H1 (cell line): ENCODE measurements around the gene TEKT5. TPM values are rescaled to one million over a fixed set of nuclear protein-coding genes. Genes with fewer than 3 reads are reported as not detected.

ENCODE experiments used
- EGR1 ChIP-seq: IDR thresholded peaks from 2 replicates; pipeline ENCODE4 v1.6.1; 2011; ENCODE audit warnings: low read depth, low read length, borderline replicate concordance
- EP300 ChIP-seq, 2 experiments: IDR thresholded peaks; 1 replicate in 1 of 2; 2 replicates in 1 of 2; pipeline ENCODE4 v1.6.1; 2011 to 2012; ENCODE audit warnings: low read depth in 2 of 2, low read length in 2 of 2, mild to moderate bottlenecking in 2 of 2, borderline replicate concordance in 1 of 2, inconsistent platforms in 1 of 2, moderate library complexity in 1 of 2
- GABPA ChIP-seq: IDR thresholded peaks from 2 replicates; pipeline ENCODE4 v1.6.1; 2011; ENCODE audit warnings: mild to moderate bottlenecking, low read length, moderate library complexity, borderline replicate concordance; ENCODE audit not compliant: insufficient read depth
- KDM1A ChIP-seq: fragments of 200-600, 300-600 bp; sonication (generic); IDR thresholded peaks from 2 replicates; pipeline ENCODE4 v1.7.1; 2016; ENCODE audit warnings: mild to moderate bottlenecking, low read length, borderline replicate concordance
- KDM5A ChIP-seq: fragments of 200-600 bp; IDR thresholded peaks from 2 replicates; pipeline ENCODE4 v1.7.1; 2012; ENCODE audit warnings: mild to moderate bottlenecking, low read length, inconsistent platforms, mixed read lengths
- PHF8 ChIP-seq: fragments of 200-600 bp; sonication (generic); conservative IDR thresholded peaks from 2 replicates; pipeline ENCODE4 v1.7.1; 2012; ENCODE audit warnings: low read depth, mild to moderate bottlenecking, inconsistent platforms, low read length, moderate library complexity
- POLR2A ChIP-seq, 2 experiments: IDR thresholded peaks; 1 replicate in 1 of 2; 2 replicates in 1 of 2; pipeline ENCODE4 v1.6.1; 2011; ENCODE audit warnings: low read depth in 2 of 2, low read length in 2 of 2, mild to moderate bottlenecking in 2 of 2; ENCODE audit errors: control extremely low read depth in 1 of 2
- RBBP5 ChIP-seq: IDR thresholded peaks from 2 replicates; pipeline ENCODE4 v1.7.1; 2012; ENCODE audit warnings: low read depth, mild to moderate bottlenecking, inconsistent platforms, low read length, moderate library complexity, borderline replicate concordance
- TAF7 ChIP-seq: optimal IDR thresholded peaks from 2 replicates; pipeline ENCODE3; 2011; ENCODE audit warnings: low read depth, mild to moderate bottlenecking, inconsistent platforms, low read length, moderate library complexity, borderline replicate concordance
- TBP ChIP-seq: IDR thresholded peaks from 2 replicates; pipeline ENCODE4 v1.6.1; 2011; ENCODE audit warnings: low read depth, low read length, improper control_type of control experiment
- polyA plus RNA-seq, 7 experiments: library from polyadenylated mRNA; depleted of rRNA in 3 of 7; stranded (reverse) in 5 of 7; unstranded in 2 of 7; fragments of >200 nt in 5 of 7; fragments of 200-250 nt in 2 of 7; gene quantifications; 1 replicate in 5 of 7; 2 replicates in 1 of 7; 4 replicates in 1 of 7; pipeline versions ENCODE4 v1.2.1 to v1.2.3, GENCODE V29; 2011 to 2013; ENCODE audit warnings: missing spikeins in 2 of 7, mixed read lengths in 2 of 7
- total RNA-seq: library from RNA; stranded (reverse); fragmentation: NEBNext Ultra II Directional; extraction: Animal tissue kit (Norgen Biotek cat#: 25700); gene quantifications from 2 replicates; pipeline ENCODE4 v1.2.1, GENCODE V29; 2021
- TF ChIP-seq, protein P1 (sequence below): fragments of 300-600 bp; sonication (generic); IDR thresholded peaks from 2 replicates; pipeline ENCODE4 v1.7.1; 2012; ENCODE audit warnings: low read length, moderate library complexity, mild to moderate bottlenecking, inconsistent platforms; ENCODE audit not compliant: insufficient replicate concordance

Gene TEKT5
- total and polyA plus RNA-seq, 2 of the 8 experiments (the other 6 are each of a cell fraction or from before 2014, with no cell fraction given), result 0.95 TPM; not detected in 1

DNA sequence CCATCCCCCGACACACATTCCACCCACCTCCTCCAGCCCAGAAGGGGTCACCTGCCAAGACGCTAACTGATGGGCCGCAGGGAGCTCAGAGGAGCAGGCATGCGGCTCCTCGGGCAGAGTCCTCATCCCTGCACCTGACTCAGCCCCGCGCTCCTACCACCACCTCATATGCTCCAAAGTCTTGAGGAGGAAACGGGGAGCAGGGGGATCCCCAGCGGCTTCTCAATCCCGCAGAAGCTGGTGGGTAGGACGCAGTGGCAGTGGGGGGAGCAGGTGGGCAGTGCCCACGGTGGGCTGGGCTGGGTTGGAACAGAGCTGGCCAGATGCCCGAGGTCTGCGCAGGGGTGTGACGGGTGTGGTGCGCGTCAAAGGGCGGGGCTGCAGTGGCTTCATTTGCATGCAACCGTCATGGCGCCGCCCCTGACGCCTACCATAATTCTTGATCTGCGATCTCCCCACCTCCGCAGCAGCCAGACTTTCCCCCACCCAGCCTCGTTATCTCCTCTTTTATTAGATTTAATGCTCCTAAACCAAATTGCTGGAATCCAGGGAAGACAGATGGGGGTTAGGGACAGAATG, 75.4 kb downstream of the TEKT5 start (continued):
- TF ChIP-seq, protein P1, sequence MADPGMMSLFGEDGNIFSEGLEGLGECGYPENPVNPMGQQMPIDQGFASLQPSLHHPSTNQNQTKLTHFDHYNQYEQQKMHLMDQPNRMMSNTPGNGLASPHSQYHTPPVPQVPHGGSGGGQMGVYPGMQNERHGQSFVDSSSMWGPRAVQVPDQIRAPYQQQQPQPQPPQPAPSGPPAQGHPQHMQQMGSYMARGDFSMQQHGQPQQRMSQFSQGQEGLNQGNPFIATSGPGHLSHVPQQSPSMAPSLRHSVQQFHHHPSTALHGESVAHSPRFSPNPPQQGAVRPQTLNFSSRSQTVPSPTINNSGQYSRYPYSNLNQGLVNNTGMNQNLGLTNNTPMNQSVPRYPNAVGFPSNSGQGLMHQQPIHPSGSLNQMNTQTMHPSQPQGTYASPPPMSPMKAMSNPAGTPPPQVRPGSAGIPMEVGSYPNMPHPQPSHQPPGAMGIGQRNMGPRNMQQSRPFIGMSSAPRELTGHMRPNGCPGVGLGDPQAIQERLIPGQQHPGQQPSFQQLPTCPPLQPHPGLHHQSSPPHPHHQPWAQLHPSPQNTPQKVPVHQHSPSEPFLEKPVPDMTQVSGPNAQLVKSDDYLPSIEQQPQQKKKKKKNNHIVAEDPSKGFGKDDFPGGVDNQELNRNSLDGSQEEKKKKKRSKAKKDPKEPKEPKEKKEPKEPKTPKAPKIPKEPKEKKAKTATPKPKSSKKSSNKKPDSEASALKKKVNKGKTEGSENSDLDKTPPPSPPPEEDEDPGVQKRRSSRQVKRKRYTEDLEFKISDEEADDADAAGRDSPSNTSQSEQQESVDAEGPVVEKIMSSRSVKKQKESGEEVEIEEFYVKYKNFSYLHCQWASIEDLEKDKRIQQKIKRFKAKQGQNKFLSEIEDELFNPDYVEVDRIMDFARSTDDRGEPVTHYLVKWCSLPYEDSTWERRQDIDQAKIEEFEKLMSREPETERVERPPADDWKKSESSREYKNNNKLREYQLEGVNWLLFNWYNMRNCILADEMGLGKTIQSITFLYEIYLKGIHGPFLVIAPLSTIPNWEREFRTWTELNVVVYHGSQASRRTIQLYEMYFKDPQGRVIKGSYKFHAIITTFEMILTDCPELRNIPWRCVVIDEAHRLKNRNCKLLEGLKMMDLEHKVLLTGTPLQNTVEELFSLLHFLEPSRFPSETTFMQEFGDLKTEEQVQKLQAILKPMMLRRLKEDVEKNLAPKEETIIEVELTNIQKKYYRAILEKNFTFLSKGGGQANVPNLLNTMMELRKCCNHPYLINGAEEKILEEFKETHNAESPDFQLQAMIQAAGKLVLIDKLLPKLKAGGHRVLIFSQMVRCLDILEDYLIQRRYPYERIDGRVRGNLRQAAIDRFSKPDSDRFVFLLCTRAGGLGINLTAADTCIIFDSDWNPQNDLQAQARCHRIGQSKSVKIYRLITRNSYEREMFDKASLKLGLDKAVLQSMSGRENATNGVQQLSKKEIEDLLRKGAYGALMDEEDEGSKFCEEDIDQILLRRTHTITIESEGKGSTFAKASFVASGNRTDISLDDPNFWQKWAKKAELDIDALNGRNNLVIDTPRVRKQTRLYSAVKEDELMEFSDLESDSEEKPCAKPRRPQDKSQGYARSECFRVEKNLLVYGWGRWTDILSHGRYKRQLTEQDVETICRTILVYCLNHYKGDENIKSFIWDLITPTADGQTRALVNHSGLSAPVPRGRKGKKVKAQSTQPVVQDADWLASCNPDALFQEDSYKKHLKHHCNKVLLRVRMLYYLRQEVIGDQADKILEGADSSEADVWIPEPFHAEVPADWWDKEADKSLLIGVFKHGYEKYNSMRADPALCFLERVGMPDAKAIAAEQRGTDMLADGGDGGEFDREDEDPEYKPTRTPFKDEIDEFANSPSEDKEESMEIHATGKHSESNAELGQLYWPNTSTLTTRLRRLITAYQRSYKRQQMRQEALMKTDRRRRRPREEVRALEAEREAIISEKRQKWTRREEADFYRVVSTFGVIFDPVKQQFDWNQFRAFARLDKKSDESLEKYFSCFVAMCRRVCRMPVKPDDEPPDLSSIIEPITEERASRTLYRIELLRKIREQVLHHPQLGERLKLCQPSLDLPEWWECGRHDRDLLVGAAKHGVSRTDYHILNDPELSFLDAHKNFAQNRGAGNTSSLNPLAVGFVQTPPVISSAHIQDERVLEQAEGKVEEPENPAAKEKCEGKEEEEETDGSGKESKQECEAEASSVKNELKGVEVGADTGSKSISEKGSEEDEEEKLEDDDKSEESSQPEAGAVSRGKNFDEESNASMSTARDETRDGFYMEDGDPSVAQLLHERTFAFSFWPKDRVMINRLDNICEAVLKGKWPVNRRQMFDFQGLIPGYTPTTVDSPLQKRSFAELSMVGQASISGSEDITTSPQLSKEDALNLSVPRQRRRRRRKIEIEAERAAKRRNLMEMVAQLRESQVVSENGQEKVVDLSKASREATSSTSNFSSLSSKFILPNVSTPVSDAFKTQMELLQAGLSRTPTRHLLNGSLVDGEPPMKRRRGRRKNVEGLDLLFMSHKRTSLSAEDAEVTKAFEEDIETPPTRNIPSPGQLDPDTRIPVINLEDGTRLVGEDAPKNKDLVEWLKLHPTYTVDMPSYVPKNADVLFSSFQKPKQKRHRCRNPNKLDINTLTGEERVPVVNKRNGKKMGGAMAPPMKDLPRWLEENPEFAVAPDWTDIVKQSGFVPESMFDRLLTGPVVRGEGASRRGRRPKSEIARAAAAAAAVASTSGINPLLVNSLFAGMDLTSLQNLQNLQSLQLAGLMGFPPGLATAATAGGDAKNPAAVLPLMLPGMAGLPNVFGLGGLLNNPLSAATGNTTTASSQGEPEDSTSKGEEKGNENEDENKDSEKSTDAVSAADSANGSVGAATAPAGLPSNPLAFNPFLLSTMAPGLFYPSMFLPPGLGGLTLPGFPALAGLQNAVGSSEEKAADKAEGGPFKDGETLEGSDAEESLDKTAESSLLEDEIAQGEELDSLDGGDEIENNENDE, result no peak
- TF ChIP-seq TAF7, result no peak
- TF ChIP-seq POLR2A (IDR thresholded peaks at IDR 0.05; ENCODE audit: control extremely low read depth in 1 of 2, low read depth in 2 of 2, low read length in 2 of 2), result no peak; a peak in 1 of 3 replicates
- no peak for TF ChIP-seq KDM1A
- no peak for TF ChIP-seq GABPA
- no peak for TF ChIP-seq EP300 (IDR thresholded peaks at IDR 0.05; ENCODE audit: borderline replicate concordance in 1 of 2, low read depth in 2 of 2, low read length in 2 of 2)
- no peak for TF ChIP-seq KDM5A
- TF ChIP-seq TBP, result no peak
- TF ChIP-seq RBBP5, result no peak; the same call in 1 of the 2 replicates
- TF ChIP-seq EGR1, result 0 out of 2 replicates have a peak, but pooled peaks have one; percentile 10
- no peak for TF ChIP-seq PHF8
